ENCODE measurements around the gene KLRC4.
A peak's percentile ranks its signal among the peaks of the same experiment; 100 is the strongest.
"Not testable (repeated sequence)": the region's sequence is repeated elsewhere in the genome, so short reads cannot be mapped to it uniquely, and the experiment has no call there.

The KLRC4 gene

GRCh38 chr12:10409392-10409791 lies at the start of gene KLRC4:
KLRC4 (minus strand) TSS chr12:10409757; CDS start chr12:10409575, 182 bp downstream.
- peak; percentile 68 to 75 for DNase-seq

- no peak for DNase-seq
These were observed 48.2 kb upstream of the KLRC4 start for GRCh38 chr12:10457760-10458159.

- DNase-seq = no peak
These were observed 47.3 kb upstream of the KLRC4 start for GRCh38 chr12:10456856-10457255.

- DNase-seq = no peak
These were observed 46.2 kb upstream of the KLRC4 start for GRCh38 chr12:10455766-10456165.

- DNase-seq = no peak
These were observed 45.0 kb upstream of the KLRC4 start for GRCh38 chr12:10454531-10454930.

- DNase-seq = no peak
These were observed 43.6 kb upstream of the KLRC4 start, which contains the start of gene KLRC1 for GRCh38 chr12:10453156-10453555. KLRC1 (minus strand) TSS chr12:10453377; CDS start chr12:10451156, 2,221 bp downstream.

GRCh38 chr12:10448236-10448635 lies 38.7 kb upstream of the KLRC4 start:
- no peak for DNase-seq

- DNase-seq = not testable (repeated sequence)
These were observed 36.5 kb upstream of the KLRC4 start for GRCh38 chr12:10446052-10446451.

- DNase-seq = not testable (repeated sequence)
These were observed 31.6 kb upstream of the KLRC4 start for GRCh38 chr12:10441144-10441543.

GRCh38 chr12:10439608-10440274 lies 30.2 kb upstream of the KLRC4 start:
- peak; percentile 33 to 50 for DNase-seq

- DNase-seq = not testable (repeated sequence)
These were observed 28.0 kb upstream of the KLRC4 start for GRCh38 chr12:10437601-10438000.

GRCh38 chr12:10435816-10436215 lies 26.3 kb upstream of the KLRC4 start, which contains the start of gene KLRC2:
KLRC2 (minus strand) TSS chr12:10436010; CDS start chr12:10435986, 24 bp downstream.
- peak; percentile 46 to 52 for DNase-seq

GRCh38 chr12:10430623-10431022 lies 21.1 kb upstream of the KLRC4 start:
- not testable (repeated sequence) for DNase-seq

- not testable (repeated sequence) for DNase-seq
These were observed 16.4 kb upstream of the KLRC4 start for GRCh38 chr12:10425938-10426337.

- not testable (repeated sequence) for DNase-seq
These were observed 14.8 kb upstream of the KLRC4 start for GRCh38 chr12:10424260-10424899.

GRCh38 chr12:10422159-10422558 lies 12.6 kb upstream of the KLRC4 start:
- not testable (repeated sequence) for DNase-seq

GRCh38 chr12:10420334-10420733 lies 10.8 kb upstream of the KLRC4 start, which contains the start of gene KLRC3:
KLRC3 (minus strand) TSS chr12:10420595; CDS start chr12:10420550, 45 bp downstream.
- peak; percentile 16 to 25 for DNase-seq

- DNase-seq = no peak
These were observed 715 bp downstream of the KLRC4 start for GRCh38 chr12:10408842-10409241.

GRCh38 chr12:10406725-10407124 lies 2.8 kb downstream of the KLRC4 start:
- no peak for DNase-seq

- DNase-seq = no peak
These were observed 4.3 kb downstream of the KLRC4 start for GRCh38 chr12:10405294-10405693.

GRCh38 chr12:10404798-10405197 lies 4.8 kb downstream of the KLRC4 start:
- DNase-seq = no peak

GRCh38 chr12:10400829-10401228 lies 8.7 kb downstream of the KLRC4 start:
- no peak for DNase-seq

- DNase-seq = no peak
These were observed 11.4 kb downstream of the KLRC4 start for GRCh38 chr12:10398168-10398567.

GRCh38 chr12:10397296-10397695 lies 12.3 kb downstream of the KLRC4 start:
- DNase-seq = no peak
